GM18873 (cell line): Measurements from ENCODE around the gene OR5K4.

Experiments used
- ATAC-seq: cut with Tn5 transposase; IDR thresholded peaks from one replicate; pipeline ENCODE4 v1.9.1; 2021; ENCODE audit warnings: mild to moderate bottlenecking, moderate library complexity, moderate number of reproducible peaks; ENCODE audit not compliant: unreplicated experiment, low FRiP score

OR5K4 gene, protein sequence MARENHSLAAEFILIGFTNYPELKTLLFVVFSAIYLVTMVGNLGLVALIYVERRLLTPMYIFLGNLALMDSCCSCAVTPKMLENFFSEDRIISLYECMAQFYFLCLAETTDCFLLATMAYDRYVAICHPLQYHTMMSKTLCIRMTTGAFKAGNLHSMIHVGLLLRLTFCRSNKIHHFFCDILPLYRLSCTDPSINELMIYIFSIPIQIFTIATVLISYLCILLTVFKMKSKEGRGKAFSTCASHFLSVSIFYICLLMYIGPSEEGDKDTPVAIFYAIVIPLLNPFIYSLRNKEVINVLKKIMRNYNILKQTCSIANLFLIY

DNA sequence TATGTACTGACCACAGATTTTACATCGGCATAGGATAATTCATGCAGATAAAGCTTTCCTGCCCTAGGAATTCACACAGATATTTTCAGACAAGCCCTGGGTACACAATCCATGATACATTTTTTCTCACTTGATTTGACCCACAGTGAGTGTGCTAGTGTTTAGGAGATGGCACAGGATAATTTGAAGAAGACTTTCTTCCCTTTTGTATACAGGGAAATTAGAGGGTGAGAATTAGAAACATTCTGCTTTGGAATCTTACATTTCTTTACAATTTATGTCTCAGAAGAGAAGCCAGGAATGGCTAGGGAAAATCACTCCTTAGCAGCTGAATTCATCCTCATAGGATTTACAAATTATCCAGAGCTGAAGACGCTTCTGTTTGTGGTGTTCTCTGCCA is at the start of gene OR5K4:
TSS of gene OR5K4 (plus strand) at position 301 of the 400 bp plus-strand sequence. CDS start at position 301, 0 bp downstream.
- no peak for ATAC-seq

DNA sequence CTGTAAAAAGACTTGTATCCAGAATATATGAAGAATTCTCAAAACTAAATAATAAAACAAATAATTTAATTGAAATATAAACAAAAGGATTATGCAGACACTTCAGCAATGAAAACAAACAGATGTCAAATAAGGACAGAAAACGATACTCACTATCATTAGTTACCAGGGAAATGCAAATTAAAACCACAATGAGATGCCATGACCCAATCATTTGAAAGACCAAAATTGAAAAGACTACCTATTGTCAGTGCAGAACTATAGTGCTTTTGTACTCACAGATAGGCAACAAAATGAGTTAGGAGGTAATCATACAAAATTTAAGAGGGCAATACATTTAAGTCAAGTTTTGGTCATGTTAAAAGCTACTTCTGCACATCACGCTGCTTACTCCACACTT is 31.6 kb upstream of the OR5K4 start:
- ATAC-seq = no peak

- no peak for ATAC-seq
Observed at GRCh38 chr3:98322686-98323085, 31.0 kb upstream of the OR5K4 start.

GRCh38 chr3:98323425-98323824 is 30.2 kb upstream of the OR5K4 start:
- no peak for ATAC-seq

- no peak for ATAC-seq
Observed at GRCh38 chr3:98325055-98325454, 28.6 kb upstream of the OR5K4 start.

DNA sequence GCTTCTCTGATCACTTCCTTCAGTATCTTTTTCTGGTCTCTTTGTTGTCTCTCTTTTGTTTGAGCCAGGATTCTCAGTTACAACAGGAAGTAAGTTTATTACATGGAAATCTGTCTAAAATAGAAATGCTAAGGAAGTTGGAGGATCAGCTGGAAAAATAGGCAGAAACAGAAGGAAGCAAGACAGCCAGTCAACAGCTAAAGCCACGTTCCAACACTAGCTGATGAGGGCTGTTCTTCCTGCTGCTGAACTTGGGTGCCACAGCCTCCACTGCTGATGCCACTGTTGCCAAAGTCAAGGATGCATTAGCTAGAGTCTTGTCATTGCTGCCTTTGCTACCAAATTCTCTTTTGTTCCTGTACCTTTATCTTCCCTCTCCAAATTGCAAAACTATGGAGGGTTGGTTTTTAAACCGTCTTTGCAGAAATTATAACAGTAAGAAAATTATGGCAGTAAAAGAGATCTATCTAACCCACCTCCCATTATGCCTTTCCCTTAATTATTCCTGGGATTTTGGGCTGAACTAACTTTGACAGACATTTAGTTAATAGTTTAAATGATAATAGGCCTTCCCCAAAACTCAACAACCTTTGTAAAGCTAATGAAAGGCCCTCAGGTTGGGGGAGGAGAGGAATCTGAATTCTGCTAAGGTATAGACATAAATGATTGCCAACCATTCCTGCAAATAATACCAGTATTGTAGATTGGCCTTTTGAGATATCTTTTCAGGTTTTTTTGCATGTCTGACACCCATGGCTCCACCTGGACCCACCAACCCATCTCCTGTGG is 27.4 kb upstream of the OR5K4 start:
- ATAC-seq = no peak

- ATAC-seq = peak; percentile 69
Observed at GRCh38 chr3:98326945-98327344, 26.7 kb upstream of the OR5K4 start.

DNA sequence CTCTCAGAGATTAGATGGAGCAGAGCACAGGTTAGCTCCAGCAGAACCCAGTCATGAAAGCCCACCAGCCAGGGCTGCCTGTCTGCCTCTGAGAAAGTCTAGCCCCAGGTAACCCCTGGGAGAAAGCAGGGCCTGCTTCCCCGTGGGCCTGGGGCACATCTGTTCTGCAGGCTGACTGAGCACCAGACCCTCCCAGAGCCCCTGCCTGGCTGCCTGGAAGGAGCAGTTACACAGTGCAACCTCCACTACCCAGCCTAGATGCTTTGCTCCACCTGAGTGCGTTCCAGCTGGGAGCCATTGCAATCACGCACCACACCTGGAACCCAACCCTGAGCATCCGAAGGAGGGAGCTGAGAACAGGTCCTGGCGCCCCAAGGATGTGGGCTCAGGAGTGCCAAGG is 24.7 kb upstream of the OR5K4 start:
- no peak for ATAC-seq

- no peak for ATAC-seq
Observed at GRCh38 chr3:98329392-98330124, 24.1 kb upstream of the OR5K4 start.

DNA sequence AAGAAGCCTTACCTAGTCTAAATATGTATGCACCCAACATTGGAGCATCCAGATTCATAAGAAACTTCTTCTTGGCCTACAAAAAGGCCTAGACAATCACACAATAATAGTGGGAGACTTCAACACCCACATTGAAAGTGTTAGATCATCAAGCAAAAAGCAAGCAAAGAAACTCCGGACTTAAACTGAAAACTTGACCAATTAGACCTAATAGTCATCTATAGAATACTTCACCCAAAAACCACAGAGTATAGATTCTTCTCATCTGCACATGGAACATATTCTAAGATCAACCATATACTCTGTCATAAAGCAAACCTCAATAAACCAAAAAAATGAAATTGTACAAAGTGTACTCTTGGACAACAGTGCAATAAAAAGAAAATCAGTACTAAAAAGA is 22.3 kb upstream of the OR5K4 start:
- ATAC-seq = no peak

DNA sequence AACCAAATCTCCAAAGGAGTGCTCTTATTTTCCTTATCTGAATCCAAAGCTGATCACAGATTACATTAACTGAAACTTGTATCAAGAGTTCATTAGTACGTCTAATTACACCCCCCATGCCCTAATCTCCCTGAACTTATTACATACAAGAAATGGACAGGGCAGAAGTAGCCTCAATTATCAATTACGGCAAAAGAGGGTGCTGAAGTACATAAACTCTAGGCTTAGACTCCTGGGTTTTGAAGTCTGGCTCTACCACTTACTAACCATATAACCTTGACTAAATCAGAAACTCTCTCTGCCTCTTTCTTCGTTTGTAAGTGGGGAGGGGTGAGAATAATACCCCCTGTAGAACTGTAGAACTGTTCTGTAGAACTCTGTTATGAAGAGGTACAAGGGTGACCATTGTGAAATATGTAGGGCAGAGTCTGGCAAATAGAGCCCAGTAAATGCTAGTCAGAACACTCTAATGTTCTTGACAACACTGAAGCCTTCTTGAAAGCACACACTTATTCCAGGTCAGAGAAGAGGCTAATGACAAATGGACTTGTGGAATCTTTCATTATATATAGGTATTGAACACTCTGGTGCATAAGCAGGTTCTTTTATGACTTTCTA is 19.6 kb upstream of the OR5K4 start:
- ATAC-seq = peak; percentile 58

- no peak for ATAC-seq
Observed at GRCh38 chr3:98339031-98339430, 14.6 kb upstream of the OR5K4 start.

GRCh38 chr3:98341758-98342157 is 11.9 kb upstream of the OR5K4 start:
- ATAC-seq = no peak

DNA sequence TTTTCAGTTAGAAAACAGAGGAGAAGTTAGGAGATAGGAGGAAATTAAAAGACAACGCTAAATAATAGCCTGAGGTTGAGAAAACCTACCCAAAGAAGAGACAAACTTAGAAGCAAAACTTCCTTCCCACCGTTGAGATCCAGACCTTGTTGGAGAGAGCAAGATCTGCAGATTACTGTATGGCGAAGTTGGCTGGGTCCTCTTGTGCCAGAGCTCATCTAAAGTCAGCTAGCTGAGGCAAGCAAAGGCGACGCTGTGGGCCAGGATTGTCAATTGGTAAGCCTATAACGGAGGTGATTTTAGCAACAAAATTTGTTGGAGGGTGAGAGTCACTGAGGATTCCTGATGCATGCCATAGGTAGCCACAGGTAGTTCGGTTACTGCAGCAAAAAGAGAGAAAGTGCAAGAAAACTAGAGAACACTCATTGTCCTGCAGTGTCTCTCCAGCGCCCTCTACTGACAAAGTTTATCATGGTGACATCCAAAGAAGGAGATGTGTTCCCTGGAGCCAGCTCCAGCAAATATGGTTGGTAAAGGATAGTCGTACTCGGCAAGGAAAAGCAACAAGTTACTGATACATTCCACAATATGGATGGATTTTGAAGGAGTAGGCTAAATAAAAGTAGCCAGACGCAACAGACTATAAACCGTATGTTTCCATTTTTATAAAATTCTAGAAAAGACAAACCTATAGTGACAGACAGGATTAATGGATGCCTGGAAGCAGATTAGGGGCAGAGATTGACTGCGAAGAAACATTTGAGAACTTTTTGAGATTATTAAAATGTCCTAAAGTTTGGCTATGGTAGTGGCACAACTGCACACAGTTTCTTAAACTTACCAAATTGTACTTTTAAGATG is 9.8 kb upstream of the OR5K4 start:
- ATAC-seq = no peak

GRCh38 chr3:98350082-98350481 is 3.6 kb upstream of the OR5K4 start:
- ATAC-seq = no peak

- ATAC-seq = no peak
Observed at GRCh38 chr3:98359250-98359649, 5.6 kb downstream of the OR5K4 start.

- no peak for ATAC-seq
Observed at GRCh38 chr3:98359993-98360675, 6.5 kb downstream of the OR5K4 start.

DNA sequence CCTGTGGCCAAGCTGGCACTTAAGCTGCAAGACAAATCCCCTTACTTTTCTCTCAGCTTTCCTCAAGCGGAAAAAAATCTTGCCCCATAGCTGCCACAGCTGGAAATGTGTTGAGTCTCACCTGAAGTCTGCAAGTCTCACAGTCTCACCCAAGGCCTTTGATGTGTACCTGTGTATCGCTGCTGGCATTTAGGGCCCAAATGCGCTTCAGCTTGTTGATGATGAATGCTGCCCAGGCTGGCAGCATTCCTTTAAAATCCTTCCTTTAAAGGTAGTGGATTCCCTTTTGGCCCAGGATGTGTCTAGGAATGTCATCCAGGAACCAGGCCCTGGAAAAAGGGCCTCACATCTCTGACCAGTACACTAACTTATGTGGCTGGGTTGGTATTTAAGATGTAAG is 7.0 kb downstream of the OR5K4 start:
- ATAC-seq = no peak

- ATAC-seq = no peak
Observed at GRCh38 chr3:98361289-98361688, 7.6 kb downstream of the OR5K4 start.
